Endothelial cell (in vitro differentiated cells): ENCODE results near the gene ZNF70. TPM values are rescaled to one million over a fixed set of nuclear protein-coding genes. Genes with fewer than 3 reads are reported as not detected.

ENCODE experiments used
- DNase-seq: peaks from one replicate; pipeline ENCODE4 v3.0.0; 2021; ENCODE audit warnings: low spot score
- H3K27ac Mint-ChIP-seq: one replicate; pipeline ENCODE4 v1.8.0; 2021; ENCODE audit warnings: mixed read lengths, inconsistent platforms; ENCODE audit not compliant: unreplicated experiment
- H3K27me3 Mint-ChIP-seq: one replicate; pipeline ENCODE4 v1.8.0; 2021; ENCODE audit warnings: mild to moderate bottlenecking, moderate library complexity, mixed read lengths, inconsistent platforms; ENCODE audit not compliant: unreplicated experiment
- H3K36me3 Mint-ChIP-seq: one replicate; pipeline ENCODE4 v1.8.0; 2021; ENCODE audit warnings: mild to moderate bottlenecking, low read depth, mixed read lengths, inconsistent platforms; ENCODE audit not compliant: unreplicated experiment
- H3K4me1 Mint-ChIP-seq: one replicate; pipeline ENCODE4 v1.8.0; 2021; ENCODE audit warnings: mild to moderate bottlenecking, mixed read lengths, inconsistent platforms; ENCODE audit not compliant: unreplicated experiment
- H3K4me3 Mint-ChIP-seq: one replicate; pipeline ENCODE4 v1.8.0; 2021; ENCODE audit warnings: mild to moderate bottlenecking, mixed read lengths, inconsistent platforms; ENCODE audit not compliant: unreplicated experiment
- H3K9me3 Mint-ChIP-seq: one replicate; pipeline ENCODE4 v1.8.0; 2021; ENCODE audit warnings: mixed read lengths, inconsistent platforms; ENCODE audit not compliant: unreplicated experiment
- CTCF ChIP-seq: fragments of 200-600 bp; sonication (generic); IDR thresholded peaks from one replicate; pipeline ENCODE4 v1.5.0; 2021; ENCODE audit warnings: antibody characterized with exemption; ENCODE audit not compliant: unreplicated experiment
- total RNA-seq: library from RNA; stranded (reverse); fragmentation: NEBNext Ultra II Directional; extraction: Animal tissue kit (Norgen Biotek cat#: 25700); gene quantifications from one replicate; pipeline ENCODE4 v1.2.1, GENCODE V29; 2021; ENCODE audit not compliant: unreplicated experiment

ZNF70 gene
- total RNA-seq, 1 donor from 2014 or later: 8.0 TPM

- Mint-ChIP-seq H3K9me3 (no peaks in the 10 kb centered on the region), H3K36me3 (peaks cover 5% of the 10 kb centered on the region), H3K4me3 (no peak overlapping the region), H3K4me1 (peaks cover 8% of the 10 kb centered on the region), H3K27ac (no peak overlapping the region), H3K27me3 (peaks cover 9% of the 10 kb centered on the region)
- DNase-seq: no peak
- no peak for TF ChIP-seq CTCF
Observed at GRCh38 chr22:23774922-23775436, 24.1 kb upstream of the ZNF70 start.

GRCh38 chr22:23774114-23774921, 23.4 kb upstream of the ZNF70 start:
- H3K27ac Mint-ChIP-seq: no peak overlapping the region
- H3K36me3 Mint-ChIP-seq: peaks cover 5% of the 10 kb centered on the region
- H3K27me3 Mint-ChIP-seq: peaks cover 9% of the 10 kb centered on the region

GRCh38 chr22:23773483-23774113, 22.7 kb upstream of the ZNF70 start:
- Mint-ChIP-seq H3K9me3 (no peaks in the 10 kb centered on the region), H3K27ac (peak overlapping the region; percentile 28), H3K36me3 (peaks cover 5% of the 10 kb centered on the region), H3K4me3 (peak overlapping the region; percentile 6), H3K27me3 (peaks cover 9% of the 10 kb centered on the region), H3K4me1 (peaks cover 8% of the 10 kb centered on the region)
- no peak for TF ChIP-seq CTCF
- no peak for DNase-seq

More at GRCh38 chr22:23774114-23774921, 23.4 kb upstream of the ZNF70 start:
- Mint-ChIP-seq H3K4me1 (peaks cover 8% of the 10 kb centered on the region), H3K4me3 (peak overlapping the region; percentile 37), H3K9me3 (no peaks in the 10 kb centered on the region)
- DNase-seq: no peak
- TF ChIP-seq CTCF: no peak

- no peak for TF ChIP-seq CTCF
- Mint-ChIP-seq H3K4me3 (peak within 1 kb of the TSS; percentile 79), H3K27ac (peak within 1 kb of the TSS; percentile 57), H3K4me1 (peaks cover 8% of the 10 kb centered on the region), H3K27me3 (peaks cover 9% of the 10 kb centered on the region), H3K36me3 (peaks cover 5% of the 10 kb centered on the region), H3K9me3 (no peaks in the 10 kb centered on the region)
- peak; percentile 52 for DNase-seq
Observed at GRCh38 chr22:23772649-23773473, 21.9 kb upstream of the ZNF70 start, which contains the start of gene MMP11. Gene MMP11 (plus strand): TSS chr22:23772849. CDS start chr22:23772871, 22 bp downstream.
